ENCODE measurements around the gene TMPRSS5. TPM values are rescaled to one million over a fixed set of nuclear protein-coding genes. Genes with fewer than 3 reads are reported as not detected.
A peak's percentile ranks its signal among the peaks of the same experiment; 100 is the strongest.

Gene TMPRSS5
- total RNA-seq, 1 donor from 2014 or later = not detected

GRCh38 chr11:113675565-113675964, 30.5 kb downstream of the TMPRSS5 start:
- Mint-ChIP-seq H3K4me1 (peaks cover 45% of the 10 kb centered on the region), H3K36me3 (no peaks in the 10 kb centered on the region), H3K9me3 (no peaks in the 10 kb centered on the region), H3K27ac (peak overlapping the region; percentile 55), H3K27me3 (ENCODE audit: insufficient read depth, low read depth) (peaks cover 4% of the 10 kb centered on the region), H3K4me3 (no peak overlapping the region)
- Histone ChIP-seq H3K79me2 (ENCODE audit: low read depth) (no peaks in the 10 kb centered on the region), H3K27me3 (no peaks in the 10 kb centered on the region), H3K9ac (no peak overlapping the region), H3K4me1 (peaks cover 31% of the 10 kb centered on the region), H3K9me3 (ENCODE audit: low read depth) (no peaks in the 10 kb centered on the region), H3K4me3 (no peak overlapping the region), H3F3A (ENCODE audit: low read depth) (peaks cover 5% of the 10 kb centered on the region), H3K36me3 (no peaks in the 10 kb centered on the region), H3K4me2 (no peak overlapping the region), H2AFZ (replicated peaks) (no peak overlapping the region), H3K27ac (no peak overlapping the region), H4K20me1 (ENCODE audit: low read depth) (no peaks in the 10 kb centered on the region)
- DNase-seq (ENCODE audit: low spot score) = no peak
- no peak for TF ChIP-seq CTCF (IDR thresholded peaks at IDR 0.05)
- TF ChIP-seq EZH2phosphoT487 (IDR thresholded peaks at IDR 0.05) = no peak
- TF ChIP-seq EZH2 (IDR thresholded peaks at IDR 0.05) = no peak

GRCh38 chr11:113675003-113675561, 31.0 kb downstream of the TMPRSS5 start:
- TF ChIP-seq EZH2 (IDR thresholded peaks at IDR 0.05) (no peak), EZH2phosphoT487 (IDR thresholded peaks at IDR 0.05) (no peak), CTCF (IDR thresholded peaks at IDR 0.05) (no peak)
- no peak overlapping the region for H3K9ac ChIP-seq
- Mint-ChIP-seq H3K4me1 (peaks cover 45% of the 10 kb centered on the region), H3K27ac (peak overlapping the region; percentile 55), H3K9me3 (no peaks in the 10 kb centered on the region), H3K36me3 (no peaks in the 10 kb centered on the region), H3K27me3 (ENCODE audit: insufficient read depth, low read depth) (peaks cover 3% of the 10 kb centered on the region), H3K4me3 (no peak overlapping the region)
- H3K4me2 ChIP-seq = no peak overlapping the region
- H3K36me3 ChIP-seq = no peaks in the 10 kb centered on the region
- no peak overlapping the region for H3K27ac ChIP-seq
- DNase-seq (ENCODE audit: low spot score) = no peak
- H3K27me3 ChIP-seq = no peaks in the 10 kb centered on the region
- no peak overlapping the region for H3K4me3 ChIP-seq
- H4K20me1 ChIP-seq (ENCODE audit: low read depth) = no peaks in the 10 kb centered on the region
- peaks cover 31% of the 10 kb centered on the region for H3K4me1 ChIP-seq
- H3F3A ChIP-seq (ENCODE audit: low read depth) = peaks cover 5% of the 10 kb centered on the region
- no peak overlapping the region for H2AFZ ChIP-seq (replicated peaks)
- no peaks in the 10 kb centered on the region for H3K9me3 ChIP-seq (ENCODE audit: low read depth)
- H3K79me2 ChIP-seq (ENCODE audit: low read depth) = no peaks in the 10 kb centered on the region

DNA sequence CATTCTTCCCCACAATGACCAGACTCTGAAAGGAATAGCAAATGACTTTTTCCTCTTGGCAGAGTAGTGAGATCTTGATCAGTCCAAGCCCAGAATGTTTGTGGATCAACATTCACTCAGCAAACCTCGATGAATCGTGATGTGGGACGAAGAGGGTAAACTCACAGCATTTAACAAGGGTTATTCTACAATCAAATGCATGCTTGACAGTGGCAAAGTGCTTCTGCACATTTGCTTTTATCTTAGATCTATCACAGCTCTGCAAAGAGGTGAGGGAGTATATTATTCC, 31.8 kb downstream of the TMPRSS5 start:
- Mint-ChIP-seq H3K9me3 (no peaks in the 10 kb centered on the region), H3K36me3 (no peaks in the 10 kb centered on the region), H3K4me1 (peaks cover 41% of the 10 kb centered on the region), H3K27ac (peak overlapping the region; percentile 5), H3K4me3 (no peak overlapping the region), H3K27me3 (ENCODE audit: insufficient read depth, low read depth) (no peaks in the 10 kb centered on the region)
- no peaks in the 10 kb centered on the region for H3K27me3 ChIP-seq
- DNase-seq (ENCODE audit: low spot score) = no peak
- no peaks in the 10 kb centered on the region for H3K9me3 ChIP-seq (ENCODE audit: low read depth)
- no peak for TF ChIP-seq EZH2 (IDR thresholded peaks at IDR 0.05)
- TF ChIP-seq EZH2phosphoT487 (IDR thresholded peaks at IDR 0.05) = no peak
- TF ChIP-seq CTCF (IDR thresholded peaks at IDR 0.05) = no peak
- H3K4me2 ChIP-seq = no peak overlapping the region
- no peaks in the 10 kb centered on the region for H3K79me2 ChIP-seq (ENCODE audit: low read depth)
- no peak overlapping the region for H3K4me3 ChIP-seq
- no peaks in the 10 kb centered on the region for H4K20me1 ChIP-seq (ENCODE audit: low read depth)
- H3K9ac ChIP-seq = no peak overlapping the region
- H3K4me1 ChIP-seq = peaks cover 31% of the 10 kb centered on the region
- no peak overlapping the region for H3K27ac ChIP-seq
- no peaks in the 10 kb centered on the region for H3K36me3 ChIP-seq
- H2AFZ ChIP-seq (replicated peaks) = no peak overlapping the region
- peaks cover 5% of the 10 kb centered on the region for H3F3A ChIP-seq (ENCODE audit: low read depth)
